Prostate gland (tissue), 2 donors: ENCODE data around the gene RNF224.

Experiments
- POLR2A ChIP-seq: fragments of 450-650 bp; IDR thresholded peaks from one replicate; pipeline ENCODE4 v1.6.1; 2016; ENCODE audit warnings: antibody characterized with exemption, mild to moderate bottlenecking
- TF ChIP-seq, protein P1 (sequence below), 4 experiments: fragments of 200-600 bp in 2 of 4; fragments of 450-650 bp in 2 of 4; sonication (generic) in 2 of 4; IDR thresholded peaks; 1 replicate in 3 of 4; 2 replicates in 1 of 4; pipeline ENCODE4 v1.5.1; 2016 to 2019; ENCODE audit warnings: antibody characterized with exemption in 4 of 4, mild to moderate bottlenecking in 2 of 4, moderate library complexity in 2 of 4

DNA sequence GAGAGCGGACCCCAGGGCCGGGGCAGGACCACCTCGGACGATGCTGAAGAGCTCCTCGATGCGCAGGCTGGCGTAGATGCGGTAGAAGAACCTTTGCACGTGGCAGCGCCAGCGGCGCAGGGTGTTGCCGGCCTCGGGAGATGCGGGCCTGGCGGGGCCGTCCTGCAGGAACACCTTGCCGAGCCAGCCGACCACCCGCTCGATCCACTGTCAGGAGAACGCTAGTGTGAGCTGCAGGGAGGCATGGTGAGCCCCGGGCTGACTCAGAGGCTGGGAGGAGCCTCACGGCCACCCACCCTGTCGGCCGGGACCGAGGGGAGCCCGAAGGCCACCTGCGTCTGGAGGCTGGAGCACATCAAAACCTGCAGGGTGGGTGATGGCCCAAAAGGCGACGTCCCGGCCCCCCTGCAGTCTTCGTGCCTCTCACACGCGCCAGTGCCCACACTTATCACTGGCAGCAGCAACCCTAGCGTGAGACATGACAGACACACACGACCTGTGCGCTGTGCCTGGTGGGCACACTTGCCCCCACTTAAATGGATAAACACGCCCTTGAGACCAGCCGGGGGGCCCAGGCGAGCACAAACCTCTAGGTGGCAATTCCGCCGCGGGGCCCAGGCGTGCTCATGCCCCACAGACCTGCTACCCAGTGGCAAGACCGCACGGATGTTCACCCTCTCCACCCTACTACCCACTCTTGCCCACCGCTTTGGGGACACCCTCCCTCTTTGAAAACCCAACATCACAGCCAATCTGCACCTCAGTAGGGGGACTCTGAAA, 42.2 kb upstream of the RNF224 start:
- no peak for TF ChIP-seq POLR2A
- TF ChIP-seq, protein P1, sequence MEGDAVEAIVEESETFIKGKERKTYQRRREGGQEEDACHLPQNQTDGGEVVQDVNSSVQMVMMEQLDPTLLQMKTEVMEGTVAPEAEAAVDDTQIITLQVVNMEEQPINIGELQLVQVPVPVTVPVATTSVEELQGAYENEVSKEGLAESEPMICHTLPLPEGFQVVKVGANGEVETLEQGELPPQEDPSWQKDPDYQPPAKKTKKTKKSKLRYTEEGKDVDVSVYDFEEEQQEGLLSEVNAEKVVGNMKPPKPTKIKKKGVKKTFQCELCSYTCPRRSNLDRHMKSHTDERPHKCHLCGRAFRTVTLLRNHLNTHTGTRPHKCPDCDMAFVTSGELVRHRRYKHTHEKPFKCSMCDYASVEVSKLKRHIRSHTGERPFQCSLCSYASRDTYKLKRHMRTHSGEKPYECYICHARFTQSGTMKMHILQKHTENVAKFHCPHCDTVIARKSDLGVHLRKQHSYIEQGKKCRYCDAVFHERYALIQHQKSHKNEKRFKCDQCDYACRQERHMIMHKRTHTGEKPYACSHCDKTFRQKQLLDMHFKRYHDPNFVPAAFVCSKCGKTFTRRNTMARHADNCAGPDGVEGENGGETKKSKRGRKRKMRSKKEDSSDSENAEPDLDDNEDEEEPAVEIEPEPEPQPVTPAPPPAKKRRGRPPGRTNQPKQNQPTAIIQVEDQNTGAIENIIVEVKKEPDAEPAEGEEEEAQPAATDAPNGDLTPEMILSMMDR (IDR thresholded peaks at IDR 0.05) = no peak
